IPS-18a (cell line): ENCODE data around the gene FETUB.

Experiments used
- H3K27ac ChIP-seq: one replicate; pipeline ENCODE4 v1.5.1; 2013; ENCODE audit warnings: low read length
- H3K27me3 ChIP-seq: one replicate; pipeline ENCODE4 v1.6.1; 2013; ENCODE audit warnings: mild to moderate bottlenecking, low read length; ENCODE audit not compliant: control insufficient read depth, insufficient read depth
- H3K36me3 ChIP-seq: one replicate; pipeline ENCODE4 v1.6.1; 2013; ENCODE audit warnings: low read depth, low read length; ENCODE audit not compliant: control insufficient read depth
- H3K4me1 ChIP-seq: one replicate; pipeline ENCODE4 v1.6.1; 2013; ENCODE audit warnings: low read depth, low read length; ENCODE audit not compliant: control insufficient read depth
- H3K4me3 ChIP-seq: one replicate; pipeline ENCODE4 v1.5.1; 2013; ENCODE audit warnings: low read length
- H3K9ac ChIP-seq: one replicate; pipeline ENCODE4 v1.6.1; 2013; ENCODE audit warnings: mild to moderate bottlenecking, low read length, moderate library complexity
- H3K9me3 ChIP-seq: one replicate; pipeline ENCODE4 v1.6.1; 2013; ENCODE audit warnings: low read depth, low read length; ENCODE audit not compliant: control insufficient read depth

The FETUB gene

GRCh38 chr3:186614597-186615483 lies 25.4 kb upstream of the FETUB start:
- Histone ChIP-seq H3K9me3 (no peaks in the 10 kb centered on the region), H3K4me3 (no peak overlapping the region), H3K4me1 (no peaks in the 10 kb centered on the region), H3K27ac (no peak overlapping the region), H3K36me3 (no peaks in the 10 kb centered on the region), H3K9ac (no peak overlapping the region), H3K27me3 (peaks cover 13% of the 10 kb centered on the region)

GRCh38 chr3:186616299-186616617 lies 23.9 kb upstream of the FETUB start:
- H3K4me1 ChIP-seq: no peaks in the 10 kb centered on the region
- H3K27me3 ChIP-seq: peaks cover 13% of the 10 kb centered on the region
- no peaks in the 10 kb centered on the region for H3K36me3 ChIP-seq
- no peak overlapping the region for H3K9ac ChIP-seq
- no peak overlapping the region for H3K27ac ChIP-seq
- H3K4me3 ChIP-seq: no peak overlapping the region
- no peaks in the 10 kb centered on the region for H3K9me3 ChIP-seq

GRCh38 chr3:186617036-186617946 lies 22.9 kb upstream of the FETUB start:
- Histone ChIP-seq H3K27me3 (peaks cover 13% of the 10 kb centered on the region), H3K4me1 (no peaks in the 10 kb centered on the region), H3K4me3 (no peak overlapping the region), H3K9ac (no peak overlapping the region), H3K9me3 (no peaks in the 10 kb centered on the region), H3K27ac (no peak overlapping the region), H3K36me3 (no peaks in the 10 kb centered on the region)

- no peak overlapping the region for H3K9ac ChIP-seq
- H3K4me1 ChIP-seq: no peaks in the 10 kb centered on the region
- H3K9me3 ChIP-seq: no peaks in the 10 kb centered on the region
- no peaks in the 10 kb centered on the region for H3K36me3 ChIP-seq
- no peak overlapping the region for H3K27ac ChIP-seq
- H3K4me3 ChIP-seq: no peak overlapping the region
- peaks cover 13% of the 10 kb centered on the region for H3K27me3 ChIP-seq
Observed at GRCh38 chr3:186618318-186618938, 21.8 kb upstream of the FETUB start.

- H3K9ac ChIP-seq: no peak overlapping the region
- H3K27ac ChIP-seq: no peak overlapping the region
- H3K4me3 ChIP-seq: no peak overlapping the region
- H3K36me3 ChIP-seq: no peaks in the 10 kb centered on the region
- H3K27me3 ChIP-seq: peaks cover 13% of the 10 kb centered on the region
- no peaks in the 10 kb centered on the region for H3K9me3 ChIP-seq
- H3K4me1 ChIP-seq: no peaks in the 10 kb centered on the region
Observed at GRCh38 chr3:186619787-186620212, 20.4 kb upstream of the FETUB start.

GRCh38 chr3:186620213-186621092 lies 19.7 kb upstream of the FETUB start:
- Histone ChIP-seq H3K9me3 (no peaks in the 10 kb centered on the region), H3K4me3 (no peak overlapping the region), H3K9ac (no peak overlapping the region), H3K4me1 (no peaks in the 10 kb centered on the region), H3K27ac (no peak overlapping the region), H3K27me3 (peaks cover 13% of the 10 kb centered on the region), H3K36me3 (no peaks in the 10 kb centered on the region)

GRCh38 chr3:186621894-186622650 lies 18.1 kb upstream of the FETUB start:
- Histone ChIP-seq H3K36me3 (no peaks in the 10 kb centered on the region), H3K9me3 (no peaks in the 10 kb centered on the region), H3K27ac (no peak overlapping the region), H3K4me3 (no peak overlapping the region), H3K4me1 (no peaks in the 10 kb centered on the region), H3K27me3 (peaks cover 12% of the 10 kb centered on the region), H3K9ac (no peak overlapping the region)

- Histone ChIP-seq H3K27ac (no peak overlapping the region), H3K4me3 (no peak overlapping the region), H3K4me1 (no peaks in the 10 kb centered on the region), H3K27me3 (peaks cover 5% of the 10 kb centered on the region), H3K9me3 (no peaks in the 10 kb centered on the region), H3K9ac (no peak overlapping the region), H3K36me3 (no peaks in the 10 kb centered on the region)
Observed at GRCh38 chr3:186622651-186623310, 17.4 kb upstream of the FETUB start.

- no peak overlapping the region for H3K9ac ChIP-seq
- no peaks in the 10 kb centered on the region for H3K36me3 ChIP-seq
- no peak overlapping the region for H3K27ac ChIP-seq
- H3K4me1 ChIP-seq: no peaks in the 10 kb centered on the region
- H3K9me3 ChIP-seq: no peaks in the 10 kb centered on the region
- H3K27me3 ChIP-seq: no peaks in the 10 kb centered on the region
- no peak overlapping the region for H3K4me3 ChIP-seq
Observed at GRCh38 chr3:186624598-186624997, 15.6 kb upstream of the FETUB start.

GRCh38 chr3:186625600-186626042 lies 14.6 kb upstream of the FETUB start:
- Histone ChIP-seq H3K9ac (no peak overlapping the region), H3K4me3 (no peak overlapping the region), H3K9me3 (no peaks in the 10 kb centered on the region), H3K27me3 (no peaks in the 10 kb centered on the region), H3K27ac (no peak overlapping the region), H3K36me3 (no peaks in the 10 kb centered on the region), H3K4me1 (no peaks in the 10 kb centered on the region)
